Suprapubic skin (tissue), 4 donors: ENCODE measurements around the gene C1QTNF8.

Source experiments
- CTCF ChIP-seq, 2 donors: fragments of 200-600 bp in 1 of 2; fragments of 450-650 bp in 1 of 2; sonication (generic) in 1 of 2; IDR thresholded peaks; one replicate each; pipeline ENCODE4 v1.5.1; 2016 to 2019; ENCODE audit warnings: antibody characterized with exemption in 2 of 2, mild to moderate bottlenecking in 1 of 2, moderate library complexity in 1 of 2
- POLR2A ChIP-seq, 2 donors: fragments of 450-650 bp; IDR thresholded peaks; one replicate each; pipeline ENCODE4 v1.6.1; 2017; ENCODE audit warnings: antibody characterized with exemption in 2 of 2, mild to moderate bottlenecking in 2 of 2, moderate library complexity in 2 of 2
- POLR2AphosphoS5 ChIP-seq, 3 donors: sonication (generic); formaldehyde crosslinking; IDR thresholded peaks; one replicate each; pipeline ENCODE4 v1.6.1; 2017; ENCODE audit warnings: antibody characterized with exemption in 3 of 3

GRCh38 chr16:1038932-1039331 is 57.1 kb downstream of the C1QTNF8 start:
- TF ChIP-seq CTCF (IDR thresholded peaks at IDR 0.05), result no peak
- TF ChIP-seq POLR2AphosphoS5 (IDR thresholded peaks at IDR 0.05), result no peak
- no peak for TF ChIP-seq POLR2A (IDR thresholded peaks at IDR 0.05)
